Heart right ventricle (tissue), 16 donors: ENCODE results near the gene FAM171A2. TPM values are rescaled to one million over a fixed set of nuclear protein-coding genes. Genes with fewer than 3 reads are reported as not detected.
"Not testable (repeated sequence)": the region's sequence is repeated elsewhere in the genome, so short reads cannot be mapped to it uniquely, and the experiment has no call there.

ENCODE experiments used
- ATAC-seq, 8 donors: fragments of 200-7000 bp; cut with Tn5 transposase; one replicate each; pipeline ENCODE4 v1.9.1; 2020; ENCODE audit warnings: mild to moderate bottlenecking in 8 of 8, moderate library complexity in 8 of 8, moderate number of reproducible peaks in 1 of 8
- DNase-seq, 2 donors: peaks; one replicate each; pipeline ENCODE4 v3.0.0-alpha.2; 2020
- H3K27ac ChIP-seq, 10 donors: fragments of 200-600 bp; sonication (generic) in 2 of 10; one replicate each; pipeline versions ENCODE4 v1.5.0 to v1.8.0; 2020 to 2022; ENCODE audit warnings: mild to moderate bottlenecking in 3 of 10
- H3K27me3 ChIP-seq, 7 donors: fragments of 200-600 bp; one replicate each; pipeline ENCODE4 v1.8.0; 2021 to 2022; ENCODE audit warnings: mild to moderate bottlenecking in 2 of 7
- H3K36me3 ChIP-seq, 9 donors: fragments of 200-600 bp; sonication (generic) in 1 of 9; one replicate each; pipeline versions ENCODE4 v1.5.0 to v1.8.0; 2020 to 2022; ENCODE audit warnings: mild to moderate bottlenecking in 2 of 9
- H3K4me1 ChIP-seq, 9 donors: fragments of 200-600 bp; sonication (generic) in 1 of 9; one replicate each; pipeline versions ENCODE4 v1.5.0 to v1.8.0; 2020 to 2022; ENCODE audit warnings: mild to moderate bottlenecking in 4 of 9
- H3K4me3 ChIP-seq, 10 donors: fragments of 200-600 bp; sonication (generic) in 2 of 10; one replicate each; pipeline versions ENCODE4 v1.5.0 to v1.8.0; 2020 to 2022; ENCODE audit warnings: mild to moderate bottlenecking in 7 of 10, moderate library complexity in 2 of 10
- H3K9me3 ChIP-seq, 11 donors: fragments of 200-600 bp in 10 of 11; sonication (generic) in 2 of 11; one replicate each; pipeline versions ENCODE4 v1.5.0 to v1.8.0; 2013 to 2022; ENCODE audit warnings: mild to moderate bottlenecking in 2 of 11, control low read depth in 1 of 11, moderate library complexity in 1 of 11
- WGBS, 2 donors: extraction: QIAGEN DNeasy Blood & Tissue Kit; methylation state at CpG; one replicate each; pipeline ENCODE4 v1.1.7; 2013; ENCODE audit warnings: inconsistent platforms in 1 of 2; 5-methylcytosine and 5-hydroxymethylcytosine counted together
- intact Hi-C, 10 donors: fragments of 100-400 bp; cut with DNase I; formaldehyde crosslinking; loops; one replicate each; pipeline versions ENCODE4 v1.11.1 to v1.14.2; 2022
- polyA plus RNA-seq, 2 donors: library from polyadenylated mRNA; stranded (reverse); fragments of 200-250 nt; gene quantifications; one replicate each; pipeline ENCODE4 v1.2.3, GENCODE V29; 2013
- total RNA-seq, 10 donors: library from RNA; stranded (reverse); fragmentation: NEBNext Ultra II Directional in 3 of 10; extraction: Animal tissue kit (Norgen Biotek cat#: 25700) in 3 of 10; gene quantifications; one replicate each; pipeline versions ENCODE4 v1.2.1 to v1.2.4, GENCODE V29; 2021 to 2023
- TF ChIP-seq, protein P1 (sequence below), 9 donors: fragments of 200-600 bp; sonication (generic) in 2 of 9; IDR thresholded peaks; one replicate each; pipeline versions ENCODE4 v1.5.0 to v1.8.0; 2021 to 2022; ENCODE audit warnings: antibody characterized with exemption in 9 of 9, mild to moderate bottlenecking in 5 of 9, moderate library complexity in 1 of 9
- donor health status: Arrhythmogenic right ventricular cardiomyopathy.
- donor health status: ischemic (EF 13 %, LVEDD 7.1; RV severe dilation, severe dysfunction).
- donor health status: healthy with polysubstance abuse.
- donor health status: DM: no; HTN: yes; CAD: no.
- donor health status: DM: no; HTN: no; CAD: no.
- donor health status: ischemic (EF 25% LVEDD 6.9; RV normal size, moderate dysfunction).
- donor health status: ischemic (EF 25% LVEDD 5.7; RV mildly dilated, moderate dysfunction).
- donor health status: healthy.
- donor health status: DM: yes; HTN: yes; CAD: no.
- donor health status: Ischemic cardiomyopathy.
- donor health status: ischemic (EF 35%, LVEDD 5.7; RV mildly dilated, moderate dysfunction).
- donor health status: nonischemic (EF 11% LVEDD 7.7; RV severe dilation, severe dysfunction).
- donor health status: DM: yes; HTN: yes; CAD: no.
- donor health status: PGD.
- donor health status: ischemic (EF 29% LVEDD 5.4; RV normal size, mild dysfunction).
- donor health status: nonischemic (EF 23%, LVEDD 6.1; RV moderate dilation, normal function).

Gene FAM171A2
- total and polyA plus RNA-seq, 12 donors, result 0.25 to 0.95 (median 0.46) TPM

DNA sequence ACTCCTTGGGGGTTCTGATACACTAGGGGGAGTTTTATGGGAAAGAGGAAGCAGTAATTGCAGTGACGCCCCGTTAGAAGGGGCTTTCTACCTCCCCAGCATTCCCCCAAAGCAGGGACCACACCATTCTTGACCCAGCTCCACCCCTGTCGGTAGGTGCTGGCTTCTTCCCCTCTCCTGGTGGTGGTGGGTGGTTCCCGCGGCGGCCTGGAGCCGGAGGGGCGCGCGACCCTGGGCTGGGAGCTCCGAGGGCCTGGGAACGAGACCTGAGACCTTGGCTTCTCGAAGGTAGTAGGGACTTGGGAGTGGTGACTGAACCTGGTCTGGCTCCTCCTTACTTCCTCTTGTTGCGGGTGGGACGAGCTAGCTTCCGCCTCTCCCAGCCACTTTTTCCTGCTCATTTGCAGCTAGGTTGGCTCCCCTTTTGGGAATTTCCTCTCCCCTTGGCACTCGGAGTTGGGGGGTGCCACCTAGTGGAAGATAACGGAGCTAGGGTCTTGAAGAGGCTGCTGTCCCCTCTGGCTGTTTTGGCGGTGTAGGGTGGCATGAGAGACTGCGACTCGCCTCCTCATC is 18.1 kb downstream of the FAM171A2 start:
- intact Hi-C loops, result loop anchor here in 4 of 10 donors (5.0 kb wide), 2 partner anchors 133 to 203 kb away; partner anchors contain the start of gene HROB (in 1 of the 4)
- H3K4me1 ChIP-seq, result peaks cover 0 to 52% (median 16%) of the 10 kb centered on the region in 9 donors
- H3K9me3 ChIP-seq, result no peaks in the 10 kb centered on the region
- ATAC-seq (peak; percentile 16 to 69 (median 32)), DNase-seq (peak in 1 of 2 donors; percentile 68)
- TF ChIP-seq, protein P1, sequence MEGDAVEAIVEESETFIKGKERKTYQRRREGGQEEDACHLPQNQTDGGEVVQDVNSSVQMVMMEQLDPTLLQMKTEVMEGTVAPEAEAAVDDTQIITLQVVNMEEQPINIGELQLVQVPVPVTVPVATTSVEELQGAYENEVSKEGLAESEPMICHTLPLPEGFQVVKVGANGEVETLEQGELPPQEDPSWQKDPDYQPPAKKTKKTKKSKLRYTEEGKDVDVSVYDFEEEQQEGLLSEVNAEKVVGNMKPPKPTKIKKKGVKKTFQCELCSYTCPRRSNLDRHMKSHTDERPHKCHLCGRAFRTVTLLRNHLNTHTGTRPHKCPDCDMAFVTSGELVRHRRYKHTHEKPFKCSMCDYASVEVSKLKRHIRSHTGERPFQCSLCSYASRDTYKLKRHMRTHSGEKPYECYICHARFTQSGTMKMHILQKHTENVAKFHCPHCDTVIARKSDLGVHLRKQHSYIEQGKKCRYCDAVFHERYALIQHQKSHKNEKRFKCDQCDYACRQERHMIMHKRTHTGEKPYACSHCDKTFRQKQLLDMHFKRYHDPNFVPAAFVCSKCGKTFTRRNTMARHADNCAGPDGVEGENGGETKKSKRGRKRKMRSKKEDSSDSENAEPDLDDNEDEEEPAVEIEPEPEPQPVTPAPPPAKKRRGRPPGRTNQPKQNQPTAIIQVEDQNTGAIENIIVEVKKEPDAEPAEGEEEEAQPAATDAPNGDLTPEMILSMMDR (IDR thresholded peaks at IDR 0.05), result peak in 8 of 9 donors; percentile 12 to 62 (median 51)
- peak overlapping the region; percentile 66 to 94 (median 90) for H3K27ac ChIP-seq
- no peaks in the 10 kb centered on the region for H3K27me3 ChIP-seq
- peak overlapping the region; percentile 50 to 90 (median 82) for H3K4me3 ChIP-seq
- WGBS, 2 donors, result 3% methylated on average over 21 of the region's 21 CpGs
- peaks cover 0 to 20% (median 4%) of the 10 kb centered on the region in 9 donors for H3K36me3 ChIP-seq

DNA sequence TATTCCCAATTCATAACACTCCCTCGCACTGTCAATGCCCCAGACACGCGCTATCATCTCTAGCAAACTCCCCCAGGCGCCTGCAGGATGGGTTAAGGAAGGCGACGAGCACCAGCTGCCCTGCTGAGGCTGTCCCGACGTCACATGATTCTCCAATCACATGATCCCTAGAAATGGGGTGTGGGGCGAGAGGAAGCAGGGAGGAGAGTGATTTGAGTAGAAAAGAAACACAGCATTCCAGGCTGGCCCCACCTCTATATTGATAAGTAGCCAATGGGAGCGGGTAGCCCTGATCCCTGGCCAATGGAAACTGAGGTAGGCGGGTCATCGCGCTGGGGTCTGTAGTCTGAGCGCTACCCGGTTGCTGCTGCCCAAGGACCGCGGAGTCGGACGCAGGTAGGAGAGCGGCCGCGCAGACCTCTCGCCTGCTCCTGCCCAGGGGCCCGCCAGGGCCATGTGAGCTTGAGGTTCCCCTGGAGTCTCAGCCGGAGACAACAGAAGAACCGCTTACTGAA is 18.7 kb downstream of the FAM171A2 start, which contains the start of gene GRN:
Gene GRN (plus strand): TSS at position 364 of the 515 bp plus-strand sequence. CDS start 3,863 bp downstream, outside the sequence.
- intact Hi-C loops, result loop anchor here in 4 of 10 donors (5.0 kb wide), 2 partner anchors 133 to 203 kb away; partner anchors contain the start of gene HROB (in 1 of the 4)
- peak; percentile 86 to 96 for DNase-seq
- Histone ChIP-seq H3K27ac (peak within 1 kb of the TSS; percentile 66 to 94 (median 90)), H3K36me3 (peaks cover 0 to 14% (median 0%) of the 10 kb centered on the region in 9 donors), H3K9me3 (no peaks in the 10 kb centered on the region), H3K4me3 (peak within 1 kb of the TSS; percentile 50 to 90 (median 82)), H3K4me1 (peaks cover 0 to 57% (median 16%) of the 10 kb centered on the region in 9 donors), H3K27me3 (no peaks in the 10 kb centered on the region)
- TF ChIP-seq, protein P1 (IDR thresholded peaks at IDR 0.05), result no peak
- WGBS, 2 donors, result 0 to 1% methylated on average over 26 of the region's 26 CpGs
- peak; percentile 97 to 99 (median 98) for ATAC-seq

DNA sequence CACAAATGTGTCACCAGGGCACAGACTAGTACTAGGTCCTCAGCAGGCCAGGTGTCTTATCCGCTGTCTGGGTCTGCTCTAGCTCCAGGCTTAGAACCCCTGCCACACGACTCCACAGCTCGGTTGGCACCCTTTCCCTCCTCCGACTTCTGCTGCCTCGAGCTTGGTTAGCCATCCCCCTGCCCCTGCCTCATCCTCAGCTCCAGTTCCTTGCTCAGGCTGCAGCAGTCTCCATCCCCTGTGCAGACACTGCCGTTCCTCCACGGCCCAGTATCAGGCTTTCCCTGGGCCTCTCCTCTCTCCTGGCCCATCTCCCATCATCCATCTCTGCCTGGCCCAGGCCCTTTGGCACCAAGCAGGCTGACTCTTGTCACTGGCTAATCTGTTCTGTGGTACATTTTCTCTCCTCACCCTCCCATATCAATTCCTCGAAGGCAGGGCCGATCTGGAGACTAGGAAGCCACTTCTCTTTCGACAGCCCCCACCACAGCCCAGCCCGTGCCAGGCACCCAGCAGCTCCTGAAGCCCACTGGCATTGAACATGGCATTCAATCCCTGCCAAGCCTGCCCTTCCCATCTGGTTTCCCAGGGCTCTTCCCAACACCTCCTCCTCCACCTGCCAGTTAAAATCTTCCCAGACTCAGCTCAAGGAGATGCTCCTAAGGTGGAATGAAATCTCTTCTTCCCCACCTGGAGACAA is 20.0 kb downstream of the FAM171A2 start:
- DNase-seq (no peak), ATAC-seq (no peak)
- H3K4me1 ChIP-seq, result peaks cover 0 to 53% (median 16%) of the 10 kb centered on the region in 9 donors
- 64 to 67% methylated on average over 11 of the region's 11 CpGs for WGBS, 2 donors
- H3K27me3 ChIP-seq, result no peaks in the 10 kb centered on the region
- TF ChIP-seq, protein P1 (IDR thresholded peaks at IDR 0.05), result no peak
- H3K4me3 ChIP-seq, result no peak overlapping the region
- H3K27ac ChIP-seq, result no peak overlapping the region
- peaks cover 0 to 1% (median 0%) of the 10 kb centered on the region in 9 donors for H3K36me3 ChIP-seq
- H3K9me3 ChIP-seq, result no peaks in the 10 kb centered on the region
- intact Hi-C loops, result no loop called here

DNA sequence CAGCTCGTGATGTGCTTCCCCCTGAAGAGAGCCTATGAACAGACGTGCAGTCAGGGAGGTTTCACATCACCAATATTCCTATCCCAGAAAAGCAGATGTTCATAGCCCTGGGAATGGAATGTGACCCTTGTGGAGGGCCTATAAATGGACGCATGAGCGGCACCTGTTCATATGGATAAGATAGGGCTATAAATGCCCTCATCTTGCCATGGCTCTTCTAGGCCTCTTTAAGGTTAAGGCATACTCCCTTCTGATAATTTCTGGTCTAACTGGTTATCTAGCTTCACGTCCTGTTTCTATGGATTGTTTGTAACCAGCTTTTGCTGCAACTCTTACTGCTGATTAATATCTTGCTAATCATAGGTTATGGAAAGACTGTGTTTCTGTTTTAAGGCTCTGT is 23.1 kb downstream of the FAM171A2 start:
- H3K4me3 ChIP-seq, ATAC-seq, intact Hi-C loops, H3K36me3 ChIP-seq, DNase-seq, H3K27me3 ChIP-seq, H3K9me3 ChIP-seq: not testable (repeated sequence)
- 63% methylated on average over 5 of the region's 5 CpGs for WGBS, 2 donors
- Histone ChIP-seq H3K27ac (peak overlapping the region in 1 of 10 donors; percentile 29), H3K4me1 (peaks cover 0 to 28% (median 7%) of the 10 kb centered on the region in 9 donors)
